HEK293T (cell line): ENCODE results near the gene CRHR2.

Experiments used
- FOXA1 ChIP-seq: fragments of 450-650 bp; IDR thresholded peaks from 2 replicates; pipeline ENCODE4 v1.6.1; 2016; ENCODE audit warnings: mild to moderate bottlenecking
- FOXM1 ChIP-seq: fragments of 450-650 bp; IDR thresholded peaks from 2 replicates; pipeline ENCODE4 v1.6.1; 2017; ENCODE audit warnings: mild to moderate bottlenecking, borderline replicate concordance
- HDGF ChIP-seq: fragments of 450-650 bp; IDR thresholded peaks from 2 replicates; pipeline ENCODE4 v1.6.1; 2017; ENCODE audit warnings: antibody characterized with exemption, borderline replicate concordance
- SP1 ChIP-seq: fragments of 450-650 bp; IDR thresholded peaks from 2 replicates; pipeline ENCODE4 v1.6.1; 2017
- TARDBP ChIP-seq: fragments of 450-650 bp; IDR thresholded peaks from 2 replicates; pipeline ENCODE4 v1.6.1; 2016

GRCh38 chr7:30682212-30683083 lies at the start of gene CRHR2:
- no peak for TF ChIP-seq FOXA1
- no peak for TF ChIP-seq SP1
- no peak for TF ChIP-seq HDGF
- no peak for TF ChIP-seq TARDBP
- TF ChIP-seq FOXM1 = no peak
